HG03575 (cell line): ENCODE data around the gene KDM1A.

ENCODE experiments used
- ATAC-seq: cut with Tn5 transposase; IDR thresholded peaks from one replicate; pipeline ENCODE4 v1.9.1; 2021; ENCODE audit not compliant: unreplicated experiment, insufficient number of reproducible peaks, low FRiP score; ENCODE audit errors: extremely low read depth

Gene KDM1A

GRCh38 chr1:23122796-23123195 lies 103.5 kb downstream of the KDM1A start:
- no peak for ATAC-seq

DNA sequence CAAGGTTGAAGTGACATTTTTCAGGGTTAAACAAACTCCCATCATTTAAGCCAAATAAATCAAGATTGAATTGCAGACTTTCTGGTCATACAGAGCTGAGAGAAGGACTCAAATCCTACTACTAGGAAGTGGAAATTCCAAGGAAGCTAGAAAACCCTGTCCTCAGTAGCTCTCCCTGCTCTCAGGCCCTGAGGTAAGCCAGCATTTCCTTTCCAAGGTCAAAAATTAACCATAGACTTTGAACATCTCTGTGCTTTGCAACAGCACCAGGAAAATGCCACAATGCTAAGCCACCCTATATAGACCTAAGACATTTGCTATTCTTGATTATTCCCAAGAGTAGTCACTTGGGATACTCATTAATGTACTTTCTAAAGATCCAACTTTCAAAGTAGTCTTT lies 104.3 kb downstream of the KDM1A start:
- no peak for ATAC-seq

DNA sequence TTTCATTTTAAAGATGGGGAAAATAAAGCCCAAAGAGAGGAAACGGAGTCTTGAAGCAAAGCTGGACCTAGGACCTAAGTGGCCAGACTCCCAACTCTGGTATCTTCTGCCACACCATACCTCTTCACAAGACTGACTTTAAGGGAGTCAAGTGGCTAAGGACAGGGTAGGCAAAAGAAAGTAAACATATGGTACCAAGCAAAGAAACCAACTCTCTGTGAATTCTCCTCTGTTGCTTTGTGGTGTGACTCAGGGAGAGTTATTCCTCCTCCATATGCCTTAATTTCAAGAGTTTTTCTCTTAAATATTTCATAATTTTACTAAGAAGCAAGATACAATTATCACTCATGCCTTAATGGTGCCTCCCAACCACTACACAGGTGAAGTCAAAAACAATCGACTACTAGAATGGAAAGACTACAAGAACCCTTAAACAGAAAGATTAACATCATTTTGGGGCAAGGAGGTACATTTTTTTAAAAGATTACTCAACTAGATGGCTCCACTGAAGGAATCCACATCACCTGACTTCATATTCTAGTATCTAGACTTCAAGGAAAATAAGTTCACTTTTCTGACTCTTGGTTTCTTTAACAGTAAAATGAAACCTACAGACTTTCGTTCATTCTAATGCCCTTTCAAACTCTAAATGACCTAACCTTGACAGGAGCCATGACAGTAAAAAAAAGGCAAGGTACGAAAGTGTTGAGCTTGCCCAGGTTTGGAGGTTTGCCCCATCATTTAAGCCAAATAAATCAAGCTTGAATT lies 105.2 kb downstream of the KDM1A start:
- no peak for ATAC-seq

DNA sequence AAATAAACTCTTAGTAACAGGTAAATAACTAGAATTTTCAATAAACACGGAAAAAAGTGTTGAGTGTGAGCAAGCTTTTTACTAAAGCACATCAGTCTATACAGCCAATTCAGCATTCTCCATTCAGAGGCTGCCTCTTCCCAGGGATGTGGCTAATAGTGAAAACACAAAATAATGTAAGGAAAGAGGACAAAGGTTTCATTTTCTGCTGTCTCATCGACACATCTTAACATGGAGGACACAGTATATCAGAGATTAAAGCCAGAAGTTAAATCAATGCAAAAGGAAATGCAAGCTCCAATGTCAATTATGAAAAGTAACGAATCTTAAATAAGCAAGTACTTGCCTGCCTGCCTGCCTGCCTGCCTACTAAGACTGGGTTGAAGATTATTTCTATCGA lies 106.2 kb downstream of the KDM1A start:
- ATAC-seq, result no peak

DNA sequence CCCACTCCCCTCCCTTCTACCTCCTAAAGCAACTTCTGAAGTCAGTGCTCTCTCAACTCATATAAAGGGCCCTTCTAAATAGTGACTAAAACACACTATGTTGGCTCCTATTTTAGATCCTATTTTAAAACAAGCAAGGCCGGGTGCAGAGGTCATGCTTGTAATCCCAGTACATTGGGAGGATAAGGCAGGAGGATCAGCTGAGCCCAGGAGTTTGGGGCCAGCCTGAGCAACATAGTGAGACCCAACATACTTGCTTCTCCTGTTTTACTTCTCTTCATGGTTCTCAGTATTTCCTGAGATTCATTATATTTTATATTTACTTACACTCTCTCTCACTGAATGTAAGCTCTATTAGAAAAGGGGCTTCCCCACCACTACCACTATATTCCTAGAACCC lies 106.9 kb downstream of the KDM1A start:
- no peak for ATAC-seq

DNA sequence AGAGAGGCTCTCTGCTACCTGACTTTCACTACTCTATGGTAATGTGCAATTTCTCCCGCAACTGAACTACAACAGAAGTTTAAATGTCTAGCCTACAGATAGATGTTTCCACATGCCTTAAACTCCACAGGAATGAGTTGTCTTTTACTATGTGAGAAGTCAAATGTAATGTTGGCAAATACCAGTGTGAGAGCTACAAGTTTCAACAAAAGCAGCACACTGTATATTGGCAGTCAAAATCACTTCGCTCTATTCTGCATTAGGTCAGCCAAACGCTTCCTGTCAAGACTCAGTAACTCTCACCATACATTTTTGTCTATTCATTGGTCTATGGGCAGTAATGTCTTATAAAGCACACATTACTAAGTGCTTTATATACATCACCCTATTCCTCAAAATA lies 107.5 kb downstream of the KDM1A start:
- no peak for ATAC-seq

GRCh38 chr1:23129846-23130245 lies 110.6 kb downstream of the KDM1A start:
- ATAC-seq, result no peak

GRCh38 chr1:23132033-23132432 lies 112.8 kb downstream of the KDM1A start:
- no peak for ATAC-seq
